Putamen (tissue), 1 donor: Measurements from ENCODE around the gene G0S2.
"Not testable (repeated sequence)": the region's sequence is repeated elsewhere in the genome, so short reads cannot be mapped to it uniquely, and the experiment has no call there.

Experiments
- DNase-seq: peaks from one replicate; pipeline ENCODE4 v3.0.0-alpha.2; 2016; ENCODE audit warnings: low spot score

Gene G0S2

DNA sequence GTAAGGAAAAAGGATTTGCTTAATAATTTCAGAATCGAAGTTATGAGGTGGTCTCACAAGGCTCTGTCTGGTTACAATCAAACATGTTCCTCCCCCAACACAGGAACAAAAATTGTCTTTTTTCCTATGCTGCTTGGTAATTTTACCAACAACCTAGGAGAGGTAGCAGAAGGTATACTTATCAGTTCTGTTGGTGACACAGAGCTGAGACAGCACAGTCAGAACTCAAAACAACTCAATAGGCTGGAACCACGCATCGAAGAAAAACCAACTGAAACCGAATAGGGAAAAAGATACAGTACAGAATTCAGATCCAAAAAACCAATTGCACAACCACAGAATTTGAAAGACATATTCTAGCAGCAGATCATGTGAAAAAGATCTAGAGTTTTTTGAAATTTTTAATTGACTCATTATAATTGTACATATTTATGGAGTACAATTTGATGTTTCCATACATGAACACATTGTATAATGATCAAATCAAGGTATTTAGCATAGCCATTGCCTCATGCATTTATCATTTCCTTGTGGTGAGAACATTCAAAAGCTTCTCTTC lies 3.8 kb downstream of the G0S2 start:
- DNase-seq: no peak

DNA sequence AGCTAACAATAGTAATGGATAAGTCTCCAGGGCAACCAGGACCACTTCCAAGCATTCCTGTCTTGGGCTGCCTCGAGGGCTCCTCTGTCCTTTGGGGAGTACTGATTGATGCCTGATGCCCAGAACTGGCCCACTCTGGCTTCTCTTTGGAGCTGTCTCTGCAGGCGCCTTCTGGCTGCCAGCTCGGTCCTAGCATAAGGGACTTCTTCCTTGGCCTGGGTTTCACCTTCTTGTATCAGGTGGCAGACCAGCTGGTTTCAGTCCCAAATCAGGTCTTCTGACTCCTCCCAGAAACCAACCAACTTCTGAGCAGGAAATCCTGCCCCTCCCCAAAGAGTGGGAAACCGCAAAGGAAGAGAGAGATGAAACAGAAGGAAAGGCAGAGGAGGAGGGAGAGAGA lies 10.6 kb downstream of the G0S2 start:
- no peak for DNase-seq

DNA sequence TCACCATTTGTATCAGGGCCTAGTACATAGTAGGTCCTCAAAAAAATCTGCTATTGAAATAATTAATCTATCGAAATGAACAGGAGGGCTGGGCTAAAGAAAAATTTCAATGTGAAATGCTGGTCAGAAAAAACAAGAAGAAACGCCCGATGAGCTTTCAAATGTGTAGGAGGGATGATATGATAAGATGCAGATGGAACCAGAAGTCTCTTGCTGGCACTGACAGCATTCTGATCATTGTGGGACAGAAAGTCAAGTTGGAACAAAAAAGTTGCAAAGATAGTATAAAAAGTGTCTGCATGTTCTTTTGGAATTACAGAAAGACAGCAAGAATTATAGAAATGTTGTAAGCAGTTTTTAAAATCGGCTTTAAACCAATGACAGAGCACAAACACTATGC lies 11.1 kb downstream of the G0S2 start:
- DNase-seq: no peak

- no peak for DNase-seq
These were observed 13.6 kb downstream of the G0S2 start for GRCh38 chr1:209688746-209689234.

DNA sequence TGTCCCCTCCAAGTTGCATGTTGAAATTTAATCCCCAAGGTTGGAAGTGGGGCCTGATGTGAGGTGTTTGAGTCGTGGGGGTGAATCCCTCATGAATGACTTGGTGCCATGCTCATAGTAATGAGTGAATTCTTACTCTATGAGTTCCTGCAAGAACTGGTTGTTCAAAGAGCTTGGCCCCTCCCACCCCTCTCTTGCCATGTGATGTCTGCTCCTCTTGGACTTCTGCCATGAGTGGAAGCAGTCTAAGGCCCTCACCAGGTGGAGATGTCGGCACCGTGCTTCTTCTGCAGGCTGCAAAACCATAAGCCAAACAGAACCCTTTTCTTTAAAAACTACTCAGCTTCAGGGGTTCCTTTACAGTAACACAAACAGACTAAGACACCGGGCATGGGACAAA lies 14.3 kb downstream of the G0S2 start:
- DNase-seq: no peak

DNA sequence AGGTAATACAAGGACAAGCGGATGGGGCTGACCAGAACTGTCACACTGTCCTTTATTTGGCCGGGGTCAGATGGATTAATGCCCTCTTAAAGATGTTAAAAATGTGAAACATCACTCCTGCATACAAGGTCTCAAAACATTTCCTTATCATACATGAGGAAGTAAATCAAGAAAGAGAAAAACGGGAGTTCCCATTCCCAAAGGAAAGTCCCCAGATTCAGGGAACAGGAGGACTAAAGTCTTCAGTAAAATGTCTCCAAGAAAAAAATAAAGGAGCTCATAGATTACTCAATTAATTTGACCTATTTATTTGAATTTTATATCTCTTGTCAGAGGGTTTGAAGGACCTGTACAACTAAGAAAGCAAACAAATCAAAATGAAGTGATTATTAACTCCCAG lies 16.0 kb downstream of the G0S2 start:
- DNase-seq: no peak

DNA sequence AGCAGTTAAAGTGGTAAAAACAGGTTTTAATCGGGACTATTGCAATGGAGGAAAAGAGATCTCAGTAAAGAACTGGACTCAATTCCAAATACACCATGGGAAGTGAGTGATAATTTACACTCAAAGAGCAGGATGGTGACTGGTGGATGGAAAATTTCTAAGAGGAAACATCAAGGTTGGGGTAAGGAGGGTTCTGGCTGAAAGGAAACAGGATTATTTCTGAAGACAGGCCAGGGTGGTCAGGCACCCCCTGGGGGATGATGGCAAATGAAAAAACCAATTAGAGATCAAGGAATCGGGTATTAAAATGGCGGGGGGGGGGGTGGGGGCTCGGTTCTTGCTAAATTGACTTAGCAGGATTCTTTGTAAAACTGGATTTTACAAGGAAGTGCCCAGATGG lies 17.1 kb downstream of the G0S2 start:
- no peak for DNase-seq

GRCh38 chr1:209692745-209693504 lies 17.7 kb downstream of the G0S2 start:
- peak; percentile 71 for DNase-seq

GRCh38 chr1:209696673-209697072 lies 21.5 kb downstream of the G0S2 start:
- no peak for DNase-seq

- DNase-seq: no peak
These were observed 21.9 kb downstream of the G0S2 start for GRCh38 chr1:209697126-209697525.

DNA sequence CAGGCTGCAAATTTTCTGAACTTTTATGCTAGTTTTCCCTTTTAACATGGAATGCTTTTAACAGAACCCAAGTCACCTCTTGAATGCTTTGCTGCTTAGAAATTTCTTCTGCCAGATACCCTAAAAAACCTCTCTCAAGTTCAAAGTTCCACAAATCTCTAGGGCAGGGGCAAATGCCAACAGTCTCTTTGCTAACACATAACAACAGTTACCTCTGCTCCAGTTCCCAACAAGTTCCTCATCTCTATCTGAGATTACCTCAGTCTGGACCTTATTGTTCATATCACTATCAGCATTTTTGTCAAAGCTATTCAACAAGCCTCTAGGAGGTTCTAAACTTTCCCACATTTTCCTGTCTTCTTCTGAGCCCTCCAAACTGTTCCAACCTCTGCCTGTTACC lies 25.5 kb downstream of the G0S2 start:
- not testable (repeated sequence) for DNase-seq

GRCh38 chr1:209702832-209703231 lies 27.6 kb downstream of the G0S2 start:
- peak; percentile 52 for DNase-seq

DNA sequence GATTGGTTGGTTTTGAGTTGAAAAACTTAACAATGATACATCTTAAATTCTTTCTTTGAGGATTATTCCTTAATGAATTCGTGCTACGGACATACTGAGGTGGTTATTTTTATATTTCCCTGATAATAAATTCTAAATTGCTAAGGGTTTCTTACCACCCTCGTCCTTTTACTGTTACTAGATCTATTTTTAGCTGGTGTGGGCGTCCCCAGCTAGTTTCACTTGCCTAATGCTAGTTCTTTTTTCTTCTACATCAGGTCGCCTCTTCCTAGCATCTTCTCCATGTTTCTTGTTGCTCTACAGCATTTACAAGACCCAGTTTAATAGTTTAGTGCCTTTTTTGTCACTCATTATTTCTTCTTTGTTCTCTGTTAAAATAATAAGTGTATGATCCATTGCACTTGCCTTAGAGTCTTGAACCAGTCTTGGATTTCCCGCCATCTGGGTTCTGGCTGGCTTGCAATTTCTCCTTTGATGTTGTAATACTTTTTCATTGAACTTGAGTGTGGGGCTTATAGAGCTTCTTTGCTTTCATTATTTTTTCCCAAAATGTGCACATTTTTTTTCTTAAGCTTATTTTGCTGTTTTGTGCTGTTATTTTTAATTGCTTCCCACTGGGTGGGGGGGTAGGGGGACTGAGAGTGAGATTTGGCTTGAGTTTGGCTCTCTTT lies 28.8 kb downstream of the G0S2 start:
- no peak for DNase-seq

GRCh38 chr1:209704584-209704983 lies 29.4 kb downstream of the G0S2 start, which contains the start of gene HSD11B1:
Gene HSD11B1 (plus strand): TSS chr1:209704846. CDS start chr1:209704943, 97 bp downstream.
- peak; percentile 82 for DNase-seq

DNA sequence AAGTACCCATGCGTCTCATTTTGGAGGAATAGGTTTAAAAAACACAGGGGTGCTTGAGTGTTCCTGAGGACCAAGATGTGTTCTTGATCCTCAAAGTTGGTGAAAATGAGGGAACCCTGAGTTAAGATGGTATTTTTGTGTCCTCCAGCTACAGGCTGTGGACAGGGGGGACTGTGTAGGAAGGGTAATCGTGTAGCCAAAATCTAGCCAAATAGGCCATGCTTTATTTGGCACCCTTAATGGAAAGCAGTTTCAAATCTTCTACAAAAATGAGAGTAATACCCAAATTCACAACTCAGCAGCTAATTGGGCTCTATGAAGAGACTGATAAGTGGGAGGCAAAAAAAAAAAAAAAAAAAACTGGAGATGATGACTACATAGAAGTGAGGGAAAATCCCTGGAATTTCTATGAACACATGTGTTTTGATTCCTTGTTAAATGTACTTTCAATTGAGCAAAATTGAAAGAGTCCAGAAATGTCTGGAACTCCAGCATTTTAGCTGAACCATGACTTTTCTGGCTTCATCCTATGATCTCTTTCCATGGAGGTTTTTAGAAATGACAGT lies 29.9 kb downstream of the G0S2 start:
- DNase-seq: no peak

DNA sequence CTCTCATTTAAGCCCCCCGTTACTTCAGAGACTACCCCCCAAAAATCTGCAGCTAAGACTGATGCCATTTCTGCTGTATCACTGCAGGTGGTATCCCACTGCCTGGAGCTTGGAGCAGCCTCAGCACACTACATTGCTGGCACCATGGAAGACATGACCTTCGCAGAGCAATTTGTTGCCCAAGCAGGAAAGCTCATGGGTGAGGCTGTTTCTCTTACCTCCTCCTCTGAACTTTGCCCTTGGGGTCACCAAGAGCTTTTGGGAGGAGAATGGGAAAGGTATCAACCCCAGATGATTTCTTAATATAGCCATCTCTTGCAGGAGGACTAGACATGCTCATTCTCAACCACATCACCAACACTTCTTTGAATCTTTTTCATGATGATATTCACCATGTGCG lies 31.4 kb downstream of the G0S2 start:
- no peak for DNase-seq

- DNase-seq: no peak
These were observed 32.1 kb downstream of the G0S2 start for GRCh38 chr1:209707308-209707707.

GRCh38 chr1:209708297-209708696 lies 33.1 kb downstream of the G0S2 start:
- peak; percentile 71 for DNase-seq

DNA sequence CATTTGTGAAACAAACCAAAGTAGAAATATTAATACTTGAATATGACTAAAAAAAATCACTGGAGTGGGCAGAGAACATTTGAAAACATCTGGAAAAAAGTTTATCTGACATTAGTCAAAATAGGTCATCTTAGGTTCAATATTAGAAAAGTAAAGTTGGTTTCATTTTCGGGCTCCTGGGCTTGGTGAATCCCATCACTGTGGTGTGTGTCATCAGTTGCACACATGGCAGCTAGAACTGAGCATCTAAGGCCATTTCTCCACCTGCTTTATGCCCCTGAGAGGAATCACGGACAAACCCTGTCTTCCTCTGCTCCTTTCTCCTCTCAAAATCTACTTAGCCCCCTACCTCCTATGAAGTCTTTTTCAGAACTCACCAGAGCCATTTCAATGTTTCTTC lies 34.9 kb downstream of the G0S2 start:
- DNase-seq: no peak

- no peak for DNase-seq
These were observed 35.6 kb downstream of the G0S2 start for GRCh38 chr1:209710847-209711246.

DNA sequence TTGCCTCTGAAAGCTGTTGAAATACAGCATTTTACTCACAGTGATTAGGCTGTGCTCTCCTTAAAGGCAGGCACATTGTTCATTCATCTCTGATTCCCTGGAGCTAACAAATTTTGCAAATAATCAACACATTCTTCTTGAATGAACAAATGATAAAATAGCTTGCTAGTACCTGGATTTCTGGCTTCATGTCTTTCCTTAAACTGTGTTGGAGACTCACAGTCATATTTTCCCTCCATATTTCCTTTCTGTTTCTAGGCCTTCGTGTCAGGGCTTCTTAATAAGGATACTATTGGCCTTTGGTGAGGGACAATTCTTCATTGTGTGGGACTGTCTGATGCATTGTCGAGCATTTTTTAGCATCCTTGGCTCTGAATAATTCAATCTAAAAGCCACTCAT lies 39.1 kb downstream of the G0S2 start:
- DNase-seq: peak; percentile 58

- DNase-seq: no peak
These were observed 40.1 kb downstream of the G0S2 start for GRCh38 chr1:209715314-209715713.

GRCh38 chr1:209717818-209718217 lies 42.6 kb downstream of the G0S2 start:
- no peak for DNase-seq
